GM18526 (cell line): ENCODE measurements around the gene PRIMA1.

Source experiments
- POLR2A ChIP-seq: IDR thresholded peaks from 3 replicates; pipeline ENCODE4 v1.6.1; 2011; ENCODE audit not compliant: insufficient read length; ENCODE audit errors: extremely low read depth

PRIMA1 gene

DNA sequence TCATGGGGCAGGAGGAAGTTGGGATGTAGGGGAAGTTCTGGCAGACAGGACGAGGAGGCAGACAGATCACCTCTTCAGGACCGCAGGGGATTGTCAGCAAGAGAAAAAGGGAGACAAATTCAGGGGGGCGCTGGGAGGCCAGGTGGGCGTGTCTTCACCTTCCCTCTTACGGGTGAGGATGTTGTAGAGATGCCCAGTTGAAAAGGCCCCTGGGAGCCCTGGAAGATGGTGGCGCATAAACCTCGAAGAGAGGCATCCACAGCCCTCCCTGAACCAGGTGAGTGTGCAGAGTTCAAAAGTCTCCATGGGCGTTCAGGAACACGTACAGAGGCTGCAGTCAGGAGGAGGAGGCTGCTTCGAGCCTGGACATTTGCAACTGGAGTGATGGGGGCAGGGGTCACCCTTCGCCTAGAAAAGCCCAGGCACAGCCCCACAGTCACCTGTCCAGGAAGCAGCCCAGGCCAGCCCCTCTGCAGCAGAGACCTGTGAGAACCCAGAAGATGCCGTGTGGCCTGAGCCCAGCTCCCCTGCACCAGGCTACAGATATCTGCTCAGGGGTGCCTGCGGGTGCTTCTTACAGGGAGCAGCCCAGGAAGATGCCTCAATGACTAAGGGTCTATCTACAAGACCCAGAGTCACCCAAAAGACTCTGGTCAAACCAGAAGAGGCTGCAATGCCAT is 74.4 kb downstream of the PRIMA1 start:
- TF ChIP-seq POLR2A, result no peak

DNA sequence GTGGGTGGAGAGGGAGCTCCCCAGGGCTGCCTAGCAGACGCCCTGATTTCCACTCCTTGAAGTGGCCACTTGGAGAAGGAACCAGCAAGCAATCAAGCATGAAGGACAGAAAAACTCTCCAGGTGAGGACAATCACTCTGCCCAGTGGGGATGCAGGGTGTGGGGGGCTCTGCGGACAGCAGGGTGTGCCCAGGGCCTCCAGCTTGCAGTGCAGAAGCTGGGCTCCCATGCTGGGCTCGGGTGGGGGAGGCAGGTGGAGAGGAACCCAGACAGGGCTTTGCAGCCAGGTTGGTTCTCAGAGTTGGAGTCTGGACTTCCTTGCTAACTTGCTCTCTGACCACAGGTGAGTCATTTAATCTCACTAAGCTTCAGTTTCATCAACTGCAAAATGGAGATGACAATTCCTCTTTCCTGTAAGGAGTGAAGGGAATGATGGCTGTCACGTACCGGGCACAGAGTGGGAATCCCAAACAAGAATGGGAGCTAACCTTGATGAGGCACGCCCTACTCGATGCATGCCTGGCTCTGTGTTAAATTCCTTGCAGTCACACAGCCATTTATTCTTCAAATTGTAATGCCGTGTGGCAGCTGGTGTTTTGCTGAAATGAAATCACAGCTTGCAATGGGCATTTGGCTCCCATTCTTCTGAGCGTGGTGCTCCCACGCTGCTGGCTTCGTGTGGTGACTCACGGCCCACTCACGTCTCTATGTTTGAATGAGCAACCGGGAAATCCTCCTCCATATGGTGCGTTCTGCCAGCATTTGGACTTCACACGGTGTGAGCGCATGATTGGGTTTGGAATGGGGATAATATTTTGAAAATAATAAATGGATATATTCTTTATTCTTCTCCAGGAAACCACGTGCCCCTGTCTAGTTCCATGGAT is 75.2 kb downstream of the PRIMA1 start:
- no peak for TF ChIP-seq POLR2A

DNA sequence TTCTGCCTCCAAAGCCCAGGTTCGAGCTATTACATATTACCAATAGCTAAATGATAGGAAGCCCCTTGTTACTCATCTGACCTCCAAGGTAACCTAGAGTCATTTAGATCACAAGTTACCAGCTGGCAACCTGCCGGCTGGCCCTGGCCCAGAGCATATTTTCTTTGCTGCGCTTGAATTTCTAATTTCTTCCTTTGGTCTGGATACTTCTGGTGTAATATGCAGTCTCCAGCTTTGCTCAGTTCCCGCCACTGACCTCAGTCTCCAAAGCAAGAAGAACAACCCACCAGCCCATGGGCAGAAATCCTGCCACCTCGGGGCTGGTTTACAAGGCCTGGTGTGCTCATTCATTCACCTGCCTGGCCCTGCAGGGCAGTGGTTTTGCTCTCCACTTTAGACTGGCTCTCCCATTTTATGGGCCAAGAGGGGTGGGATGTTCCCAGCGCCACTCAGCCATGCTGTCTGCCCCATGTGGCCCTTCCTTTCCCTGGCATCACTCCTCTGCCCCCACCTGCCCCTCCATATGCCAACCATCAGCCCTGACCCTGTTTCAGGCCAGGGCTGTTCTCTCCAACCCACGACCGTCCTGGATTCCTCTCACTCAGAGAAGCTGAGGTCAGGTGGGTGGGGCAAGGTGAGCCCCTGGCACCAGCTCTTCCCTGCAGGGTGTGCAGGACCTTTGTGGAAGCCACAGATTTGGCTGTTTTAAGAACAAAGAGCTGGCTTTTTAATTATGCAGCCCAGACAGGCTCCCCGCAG is 76.0 kb downstream of the PRIMA1 start:
- no peak for TF ChIP-seq POLR2A

DNA sequence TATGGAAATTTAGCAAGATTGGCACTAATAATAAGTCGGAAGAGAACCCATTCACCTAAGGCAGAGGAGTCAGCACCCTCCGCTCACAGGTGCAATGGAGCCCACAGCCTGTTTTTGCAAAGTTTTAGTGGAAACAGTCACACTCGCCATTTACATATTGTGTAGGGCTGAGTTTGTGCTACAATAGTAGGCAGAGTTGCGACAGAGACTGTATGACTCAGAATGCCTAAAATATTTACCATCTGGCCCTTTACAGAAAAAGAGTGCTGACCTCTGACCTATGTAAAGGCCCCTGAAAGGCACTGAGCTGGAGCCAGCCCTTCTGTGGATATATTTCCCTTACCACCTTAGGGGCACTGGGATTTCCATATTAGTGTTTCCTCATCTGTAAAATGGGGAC is 79.0 kb downstream of the PRIMA1 start:
- TF ChIP-seq POLR2A, result no peak

DNA sequence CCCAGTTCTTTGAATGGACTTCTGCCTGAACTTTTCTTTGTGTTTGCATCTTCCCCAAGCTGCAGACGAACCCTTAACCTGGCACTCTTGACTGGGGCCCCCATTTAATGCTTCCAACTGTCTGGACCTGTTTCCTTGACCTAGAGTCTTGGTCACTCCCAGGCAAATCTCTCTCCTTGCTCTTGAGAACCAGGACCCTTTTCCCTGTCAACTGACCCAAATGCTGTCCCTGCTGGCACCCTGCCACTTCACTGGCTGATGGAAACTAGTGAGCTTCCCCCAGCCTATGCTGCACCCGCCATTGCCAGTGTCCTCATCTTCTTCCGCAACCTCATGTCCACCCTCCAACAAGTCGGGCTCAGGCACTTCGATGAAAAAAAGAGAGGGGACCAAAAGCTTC is 79.5 kb downstream of the PRIMA1 start:
- TF ChIP-seq POLR2A, result no peak

DNA sequence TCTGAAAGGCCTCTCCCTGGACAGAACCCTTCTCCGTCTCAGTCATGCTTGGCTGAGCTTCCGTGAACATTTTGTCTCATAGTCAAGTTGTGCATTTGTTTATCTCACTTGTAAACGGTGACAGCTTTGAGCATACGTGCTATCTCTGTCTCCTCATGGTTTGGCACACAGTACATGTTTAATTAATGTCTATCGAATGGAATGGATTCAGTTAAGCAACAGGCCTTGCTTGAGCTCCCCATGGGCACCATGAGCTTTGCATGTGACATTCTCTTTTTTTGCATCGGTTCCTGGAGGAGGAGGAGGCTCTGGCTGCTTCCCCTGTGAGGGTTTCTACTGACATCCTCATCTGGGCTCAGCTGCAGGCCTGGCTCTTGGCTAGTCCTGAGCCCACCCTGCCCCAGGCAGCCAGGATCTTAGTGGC is 80.0 kb downstream of the PRIMA1 start:
- no peak for TF ChIP-seq POLR2A

DNA sequence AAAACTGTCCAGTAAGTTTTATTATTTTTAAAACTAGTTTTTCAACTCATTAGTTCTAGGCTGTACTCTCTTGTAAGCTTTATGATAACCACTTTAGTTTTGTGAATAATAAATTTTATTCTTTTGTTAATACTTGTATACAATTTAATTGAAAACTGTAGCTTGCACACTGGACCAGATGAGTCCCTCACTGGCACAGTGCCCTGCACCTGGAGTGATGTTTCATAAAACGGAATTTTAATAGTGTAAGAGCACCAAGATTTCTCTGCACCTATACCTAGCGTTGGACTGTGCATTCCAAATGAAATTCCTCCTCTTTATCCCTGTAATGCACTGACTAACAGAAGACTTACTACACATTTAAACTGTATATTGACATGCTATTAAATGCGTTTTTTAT is 80.8 kb downstream of the PRIMA1 start:
- TF ChIP-seq POLR2A, result no peak

DNA sequence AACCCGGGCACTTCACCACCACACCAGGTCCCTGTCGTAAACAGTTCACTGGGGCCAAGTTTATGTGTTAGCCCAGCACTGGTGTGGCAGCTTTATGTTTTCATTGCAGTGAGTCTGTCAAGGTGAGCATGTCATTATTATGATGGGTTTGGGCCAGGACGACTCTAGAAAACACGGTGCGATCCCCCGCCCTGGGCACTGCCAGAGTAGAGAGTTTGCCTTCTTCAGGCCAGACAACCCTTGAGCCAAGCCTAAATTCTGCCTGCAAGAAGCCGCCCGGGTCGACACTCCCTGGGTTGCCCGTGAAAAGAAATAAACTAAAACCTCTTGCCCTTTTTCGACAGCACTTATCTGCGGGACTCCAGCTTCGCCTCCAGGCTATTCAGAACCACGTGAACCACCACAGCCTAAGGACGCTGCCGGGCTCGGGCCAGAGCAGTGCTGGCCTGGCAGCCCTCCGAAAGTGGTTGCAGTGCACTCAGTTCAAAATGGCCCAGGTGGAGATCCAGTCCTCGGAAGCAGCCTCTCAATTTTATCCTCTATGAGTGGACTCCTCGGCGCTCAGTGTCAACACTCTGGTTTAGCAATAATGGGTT is 81.8 kb downstream of the PRIMA1 start:
- TF ChIP-seq POLR2A, result no peak

DNA sequence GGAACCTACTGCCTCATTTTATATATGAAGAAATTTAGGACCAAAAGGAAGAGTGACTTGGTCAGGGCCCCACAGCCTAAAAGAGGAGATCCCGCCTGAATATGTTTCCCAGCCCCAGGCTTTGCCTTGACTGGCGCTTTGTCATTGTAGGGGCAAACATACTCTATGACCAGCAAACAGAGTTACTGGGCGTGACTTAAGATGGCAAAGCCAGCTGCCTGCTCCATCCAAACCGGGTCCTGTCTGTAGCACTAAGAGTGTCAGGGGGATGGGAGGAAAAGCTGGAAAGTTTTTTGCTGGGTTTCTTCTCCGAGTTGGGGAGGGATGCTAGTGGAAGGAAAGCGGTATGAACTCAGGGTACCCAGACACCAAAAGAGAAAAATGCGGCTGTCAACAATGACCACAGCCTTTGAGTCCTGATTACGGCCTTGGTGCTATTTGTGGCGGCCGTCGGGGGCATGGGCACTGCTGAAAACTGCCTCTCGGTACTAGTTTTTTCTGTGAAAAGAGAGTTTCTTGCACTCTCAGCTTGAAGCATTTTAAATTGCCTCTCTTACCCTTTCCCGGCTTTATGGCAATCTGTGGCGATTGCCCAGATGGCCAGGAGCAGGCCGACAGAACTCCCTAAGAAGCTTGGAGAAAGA is 82.7 kb downstream of the PRIMA1 start:
- TF ChIP-seq POLR2A, result no peak

DNA sequence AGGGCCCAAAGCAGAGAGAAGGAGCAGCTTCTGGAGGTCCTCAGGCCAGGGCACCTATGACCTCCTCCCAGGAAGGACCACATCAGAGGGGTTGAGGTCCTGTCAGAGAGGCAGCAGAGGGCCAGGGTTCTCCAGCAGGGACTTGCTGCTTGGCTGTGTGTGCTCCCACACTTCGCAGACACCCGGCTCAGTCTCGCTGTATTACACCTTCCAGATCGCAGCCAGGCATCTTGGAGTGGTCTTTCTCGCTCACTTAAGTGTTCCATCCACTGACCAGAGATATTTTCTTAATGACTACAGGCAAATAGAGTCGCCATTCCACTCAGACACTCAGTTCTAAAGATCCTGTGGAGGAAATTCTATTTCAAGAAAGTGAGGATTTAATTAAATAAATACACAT is 84.3 kb downstream of the PRIMA1 start:
- TF ChIP-seq POLR2A, result no peak

DNA sequence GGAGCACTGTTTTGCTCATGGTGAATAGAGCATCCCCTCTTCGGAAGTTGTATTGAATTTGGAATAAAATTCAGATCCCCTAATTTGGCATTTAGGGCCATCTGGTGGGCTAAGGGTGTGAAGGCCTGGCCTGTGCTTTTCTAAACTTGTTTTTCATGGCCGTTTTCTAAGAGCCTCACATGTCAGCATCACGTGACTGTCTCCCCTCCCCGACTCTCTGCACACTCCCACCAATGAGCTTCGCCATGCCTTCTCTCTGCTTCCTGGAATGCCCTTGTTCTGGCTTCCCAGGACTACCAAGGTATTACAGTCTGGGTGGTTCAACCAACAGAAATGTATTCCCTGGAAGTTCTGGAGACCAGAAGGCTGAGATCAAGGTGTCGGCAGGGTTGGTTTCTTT is 85.3 kb downstream of the PRIMA1 start:
- TF ChIP-seq POLR2A, result no peak

DNA sequence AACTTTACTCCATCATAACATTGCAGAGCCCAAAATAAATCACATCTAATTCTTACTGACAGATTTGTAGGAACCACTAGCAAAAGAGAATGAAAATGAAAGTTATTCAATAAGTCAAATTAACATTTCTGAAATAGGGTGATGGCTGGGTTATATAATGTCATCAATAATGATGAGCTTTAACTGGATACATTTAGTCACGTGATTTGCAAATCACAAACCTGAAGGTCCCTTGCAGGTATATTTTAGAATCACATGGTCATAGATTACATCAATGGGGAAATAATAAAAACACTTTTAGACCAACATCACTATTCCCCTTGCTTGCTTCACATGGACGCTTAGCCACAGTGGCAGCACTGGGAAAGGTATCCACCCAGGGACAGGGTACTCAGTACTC is 86.7 kb downstream of the PRIMA1 start:
- TF ChIP-seq POLR2A, result no peak

DNA sequence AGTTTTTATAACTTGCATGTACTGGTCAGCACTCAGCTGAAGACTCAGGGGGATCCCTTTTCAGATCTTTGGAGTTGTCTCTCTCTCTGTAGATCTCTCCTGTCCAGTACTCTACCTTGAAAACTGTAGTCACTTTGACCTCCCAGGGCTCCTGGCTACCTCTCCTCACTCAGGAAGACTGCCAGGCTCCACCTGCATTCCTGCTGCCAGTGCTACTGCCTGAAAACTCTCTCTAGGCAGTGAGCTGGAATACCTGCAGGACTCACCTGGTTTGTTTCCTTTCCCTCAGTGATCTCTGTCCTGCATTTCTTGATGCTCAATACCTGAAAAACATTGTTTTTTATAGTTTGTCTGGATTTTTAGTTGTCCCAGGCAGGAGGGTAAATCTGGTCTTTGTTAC is 87.4 kb downstream of the PRIMA1 start:
- TF ChIP-seq POLR2A, result no peak

DNA sequence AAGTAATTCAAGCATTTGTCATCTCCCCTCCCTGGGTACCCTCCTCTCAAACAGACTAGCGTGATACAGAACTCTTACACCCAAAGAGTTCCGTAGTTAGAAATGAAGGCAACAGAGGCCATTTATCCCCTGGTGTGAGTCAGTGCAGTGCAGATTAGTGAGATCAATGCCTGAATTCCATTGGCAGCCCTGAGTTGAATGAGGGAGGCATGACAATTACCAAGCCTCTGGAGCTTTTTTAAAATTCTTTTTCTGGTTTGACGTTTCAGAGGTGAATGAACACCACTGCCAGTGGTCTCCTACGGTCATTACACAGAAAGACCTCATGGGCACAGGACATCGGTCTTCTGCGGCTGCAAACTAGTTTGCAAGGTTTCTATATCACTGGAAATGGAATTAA is 94.4 kb downstream of the PRIMA1 start:
- no peak for TF ChIP-seq POLR2A

DNA sequence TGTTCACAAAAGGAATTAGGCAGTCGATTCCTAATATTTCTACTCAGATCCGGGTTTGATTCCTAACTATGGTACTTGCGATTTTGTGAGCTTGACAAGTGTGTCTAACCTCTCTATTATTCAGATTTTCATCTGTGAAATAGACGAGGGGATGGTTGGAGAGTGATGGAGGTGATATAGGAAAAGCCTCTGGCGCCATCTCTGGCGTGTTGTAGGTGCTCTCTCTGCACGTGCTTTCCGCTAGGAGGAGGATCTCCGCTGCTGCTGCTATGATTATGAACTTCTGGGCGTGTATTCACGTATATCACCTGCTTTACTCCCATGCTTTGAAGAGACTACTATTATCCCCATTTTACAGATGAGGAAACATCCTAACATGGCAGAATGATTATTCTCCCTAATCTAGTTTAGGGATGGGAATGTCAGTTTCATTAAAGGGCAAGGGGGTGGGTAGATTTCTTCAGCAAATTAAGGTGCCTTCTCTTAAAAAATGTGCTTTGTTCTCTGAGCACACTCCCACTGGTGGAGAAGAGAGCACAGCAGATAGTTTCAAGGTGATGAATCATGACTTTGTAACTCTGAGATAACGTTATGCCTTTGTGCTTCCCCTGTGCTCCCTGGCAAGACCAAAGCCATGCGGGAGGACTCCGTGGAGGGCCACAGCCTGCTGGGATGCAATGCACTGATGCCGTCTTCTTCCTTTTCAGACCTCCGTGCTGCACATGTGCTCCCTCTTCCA is 97.1 kb downstream of the PRIMA1 start:
- no peak for TF ChIP-seq POLR2A

DNA sequence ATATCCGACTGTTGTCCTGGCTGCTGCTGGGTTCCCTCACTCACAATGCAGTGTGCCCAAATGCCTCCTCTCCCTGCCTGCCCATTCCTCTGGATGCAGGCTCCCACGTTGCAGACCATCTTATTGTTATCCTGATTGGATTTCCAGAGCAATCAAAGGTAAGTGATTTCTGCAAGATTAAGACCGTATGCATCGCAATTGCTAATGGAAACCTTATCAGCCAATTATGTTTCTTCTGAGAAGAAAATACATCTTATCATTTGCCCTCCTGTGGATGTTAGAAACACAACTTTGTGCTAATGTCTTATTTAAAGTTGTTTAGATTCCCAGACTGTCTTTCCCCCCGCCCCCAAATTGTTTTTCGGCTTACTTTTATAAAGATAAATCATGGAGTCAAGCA is 98.1 kb downstream of the PRIMA1 start:
- no peak for TF ChIP-seq POLR2A
